GM19372 (cell line): ENCODE results near the gene DNAAF3.
"Not testable (repeated sequence)": the region's sequence is repeated elsewhere in the genome, so short reads cannot be mapped to it uniquely, and the experiment has no call there.

Source experiments
- ATAC-seq: cut with Tn5 transposase; IDR thresholded peaks from one replicate; pipeline ENCODE4 v1.9.1; 2021; ENCODE audit warnings: mild to moderate bottlenecking, low read depth, moderate library complexity; ENCODE audit not compliant: unreplicated experiment

Gene DNAAF3

GRCh38 chr19:55176076-55176475 lies 9.7 kb upstream of the DNAAF3 start:
- no peak for ATAC-seq

- ATAC-seq, result no peak
Observed at GRCh38 chr19:55175117-55175867, 8.9 kb upstream of the DNAAF3 start.

- ATAC-seq, result no peak
Observed at GRCh38 chr19:55174425-55175116, 8.2 kb upstream of the DNAAF3 start.

GRCh38 chr19:55173714-55174409 lies 7.4 kb upstream of the DNAAF3 start:
- no peak for ATAC-seq

- no peak for ATAC-seq
Observed at GRCh38 chr19:55173186-55173713, 6.8 kb upstream of the DNAAF3 start.

GRCh38 chr19:55172741-55173140 lies 6.3 kb upstream of the DNAAF3 start:
- no peak for ATAC-seq

- not testable (repeated sequence) for ATAC-seq
Observed at GRCh38 chr19:55172318-55172717, 5.9 kb upstream of the DNAAF3 start.

- no peak for ATAC-seq
Observed at GRCh38 chr19:55171440-55171839, 5.0 kb upstream of the DNAAF3 start.

- ATAC-seq, result no peak
Observed at GRCh38 chr19:55169136-55169535, 2.7 kb upstream of the DNAAF3 start.

GRCh38 chr19:55165952-55166529 lies 372 bp downstream of the DNAAF3 start:
- no peak for ATAC-seq

GRCh38 chr19:55161571-55162322 lies 4.7 kb downstream of the DNAAF3 start:
- ATAC-seq, result no peak

GRCh38 chr19:55160986-55161365 lies 5.4 kb downstream of the DNAAF3 start:
- no peak for ATAC-seq

- peak; percentile 54 for ATAC-seq
Observed at GRCh38 chr19:55160128-55160985, 6.1 kb downstream of the DNAAF3 start.

GRCh38 chr19:55158848-55159749 lies 7.3 kb downstream of the DNAAF3 start:
- no peak for ATAC-seq

GRCh38 chr19:55158423-55158822 lies 8.0 kb downstream of the DNAAF3 start:
- no peak for ATAC-seq

GRCh38 chr19:55157064-55157908 lies 9.1 kb downstream of the DNAAF3 start, which contains the start of gene TNNI3:
Gene TNNI3 (minus strand): TSS chr19:55157732. CDS start chr19:55157589, 143 bp downstream.
- ATAC-seq, result no peak
